CD4-positive, CD25-positive, alpha-beta regulatory T cell (primary cell): ENCODE results near the gene FHIT. TPM values are rescaled to one million over a fixed set of nuclear protein-coding genes. Genes with fewer than 3 reads are reported as not detected.
A peak's percentile ranks its signal among the peaks of the same experiment; 100 is the strongest.

Experiments used
- ATAC-seq, 2 donors: fragments of 150-1000 bp; cut with Tn5 transposase; one replicate each; pipeline ENCODE4 v1.10.0; 2021; ENCODE audit warnings: low read depth in 2 of 2, moderate number of reproducible peaks in 2 of 2, moderate library complexity in 1 of 2
- DNase-seq, 3 donors: peaks; one replicate each; pipeline versions ENCODE4 v3.0.0 to v3.0.0-alpha.2; 2012 to 2022; ENCODE audit warnings: mixed read lengths in 1 of 3
- H3K27ac ChIP-seq: one replicate; pipeline ENCODE4 v1.7.0; 2013; ENCODE audit warnings: mild to moderate bottlenecking, low read length; ENCODE audit not compliant: insufficient read depth, poor library complexity, severe bottlenecking
- H3K27me3 ChIP-seq: one replicate; pipeline ENCODE4 v1.7.0; 2013; ENCODE audit warnings: low read length; ENCODE audit not compliant: control insufficient read depth, insufficient read depth
- H3K36me3 ChIP-seq: one replicate; pipeline ENCODE4 v1.7.0; 2013; ENCODE audit warnings: mild to moderate bottlenecking, low read length, moderate library complexity; ENCODE audit not compliant: control insufficient read depth, insufficient read depth
- H3K4me1 ChIP-seq: 2 replicates; pipeline ENCODE4 v1.7.0; 2013; ENCODE audit warnings: mild to moderate bottlenecking, low read length; ENCODE audit not compliant: insufficient read depth, control insufficient read depth, poor library complexity, severe bottlenecking
- H3K4me3 ChIP-seq: one replicate; pipeline ENCODE4 v1.7.0; 2013; ENCODE audit warnings: low read depth, mild to moderate bottlenecking, low read length, moderate library complexity
- H3K9me3 ChIP-seq, 2 experiments: 1 replicate in 1 of 2; 2 replicates in 1 of 2; pipeline ENCODE4 v1.7.0; 2013; ENCODE audit warnings: low read length in 2 of 2, mild to moderate bottlenecking in 1 of 2, moderate library complexity in 1 of 2; ENCODE audit not compliant: control insufficient read depth in 2 of 2
- H3K27ac Mint-ChIP-seq, 3 donors: one replicate each; pipeline ENCODE4 v1.8.0; 2020 to 2022; ENCODE audit warnings: mild to moderate bottlenecking in 3 of 3, mixed read lengths in 3 of 3, moderate library complexity in 2 of 3
- H3K27me3 Mint-ChIP-seq: one replicate; pipeline ENCODE4 v1.8.0; 2022; ENCODE audit warnings: mild to moderate bottlenecking, mixed read lengths
- H3K36me3 Mint-ChIP-seq: one replicate; pipeline ENCODE4 v1.8.0; 2020; ENCODE audit warnings: mixed read lengths
- H3K4me1 Mint-ChIP-seq, 4 donors: one replicate each; pipeline ENCODE4 v1.8.0; 2020 to 2022; ENCODE audit warnings: mixed read lengths in 4 of 4, mild to moderate bottlenecking in 1 of 4
- H3K4me3 Mint-ChIP-seq, 4 donors: one replicate each; pipeline ENCODE4 v1.8.0; 2020 to 2022; ENCODE audit warnings: mild to moderate bottlenecking in 4 of 4, mixed read lengths in 4 of 4, moderate library complexity in 3 of 4
- H3K9me3 Mint-ChIP-seq, 7 donors: one replicate each; pipeline ENCODE4 v1.8.0; 2020 to 2022; ENCODE audit warnings: mixed read lengths in 7 of 7, mild to moderate bottlenecking in 3 of 7, moderate library complexity in 2 of 7
- polyA plus RNA-seq, 4 donors: library from polyadenylated mRNA; unstranded; fragments of 300-500 nt; fragmentation: Illumina TruSeq; gene quantifications; one replicate each; pipeline ENCODE4 v1.2.3, GENCODE V29; 2021
- total RNA-seq: library from RNA; stranded (reverse); gene quantifications from one replicate; pipeline ENCODE4 v1.2.3, GENCODE V29; 2022

FHIT gene
- total and polyA plus RNA-seq, 5 donors from 2014 or later = 7.8 to 120 (median 14.4) TPM

- ATAC-seq = no peak
- Mint-ChIP-seq H3K9me3 (peaks cover 0 to 4% (median 0%) of the 10 kb centered on the region in 7 donors), H3K4me3 (no peak overlapping the region), H3K4me1 (no peaks in the 10 kb centered on the region), H3K27ac (no peak overlapping the region), H3K27me3 (peaks cover 11% of the 10 kb centered on the region), H3K36me3 (no peaks in the 10 kb centered on the region)
- no peak for DNase-seq
- Histone ChIP-seq H3K4me3 (no peak overlapping the region), H3K36me3 (no peaks in the 10 kb centered on the region), H3K9me3 (no peaks in the 10 kb centered on the region), H3K27ac (no peak overlapping the region), H3K4me1 (no peaks in the 10 kb centered on the region), H3K27me3 (no peaks in the 10 kb centered on the region)
Measured at GRCh38 chr3:61278713-61279112, 27.5 kb upstream of the FHIT start.

GRCh38 chr3:61277411-61277810 lies 26.2 kb upstream of the FHIT start:
- no peaks in the 10 kb centered on the region for H3K9me3 ChIP-seq
- no peak overlapping the region for H3K27ac Mint-ChIP-seq

GRCh38 chr3:61269435-61269834 lies 18.2 kb upstream of the FHIT start:
- no peaks in the 10 kb centered on the region for H3K36me3 ChIP-seq
- H3K27ac Mint-ChIP-seq = no peak overlapping the region
- DNase-seq = no peak
- H3K4me1 ChIP-seq = no peaks in the 10 kb centered on the region
- ATAC-seq = no peak
- H3K4me3 Mint-ChIP-seq = no peak overlapping the region
- H3K4me1 Mint-ChIP-seq = no peaks in the 10 kb centered on the region
- peaks cover 0 to 2% (median 0%) of the 10 kb centered on the region in 7 donors for H3K9me3 Mint-ChIP-seq
- H3K27me3 ChIP-seq = no peaks in the 10 kb centered on the region
- no peak overlapping the region for H3K4me3 ChIP-seq
- no peak overlapping the region for H3K27ac ChIP-seq
- no peaks in the 10 kb centered on the region for H3K9me3 ChIP-seq
- peaks cover 16% of the 10 kb centered on the region for H3K27me3 Mint-ChIP-seq
- no peaks in the 10 kb centered on the region for H3K36me3 Mint-ChIP-seq

More at GRCh38 chr3:61277411-61277810, 26.2 kb upstream of the FHIT start:
- Mint-ChIP-seq H3K36me3 (no peaks in the 10 kb centered on the region), H3K4me3 (no peak overlapping the region), H3K4me1 (no peaks in the 10 kb centered on the region), H3K9me3 (peaks cover 0 to 4% (median 0%) of the 10 kb centered on the region in 7 donors), H3K27me3 (peaks cover 15% of the 10 kb centered on the region)
- Histone ChIP-seq H3K36me3 (no peaks in the 10 kb centered on the region), H3K27ac (no peak overlapping the region), H3K27me3 (no peaks in the 10 kb centered on the region), H3K4me1 (no peaks in the 10 kb centered on the region), H3K4me3 (no peak overlapping the region)
- DNase-seq (no peak), ATAC-seq (no peak)

GRCh38 chr3:61268644-61269043 lies 17.4 kb upstream of the FHIT start:
- ATAC-seq (no peak), DNase-seq (no peak)
- no peaks in the 10 kb centered on the region for H3K4me1 ChIP-seq
- no peaks in the 10 kb centered on the region for H3K9me3 ChIP-seq
- no peak overlapping the region for H3K4me3 ChIP-seq
- Mint-ChIP-seq H3K4me3 (no peak overlapping the region), H3K27me3 (peaks cover 16% of the 10 kb centered on the region), H3K9me3 (peaks cover 0 to 2% (median 0%) of the 10 kb centered on the region in 7 donors), H3K4me1 (no peaks in the 10 kb centered on the region), H3K36me3 (no peaks in the 10 kb centered on the region), H3K27ac (no peak overlapping the region)
- H3K36me3 ChIP-seq = no peaks in the 10 kb centered on the region
- no peaks in the 10 kb centered on the region for H3K27me3 ChIP-seq
- no peak overlapping the region for H3K27ac ChIP-seq

GRCh38 chr3:61264281-61264680 lies 13.0 kb upstream of the FHIT start:
- no peak for ATAC-seq
- H3K4me1 Mint-ChIP-seq = no peaks in the 10 kb centered on the region
- peaks cover 0 to 7% (median 2%) of the 10 kb centered on the region in 7 donors for H3K9me3 Mint-ChIP-seq

GRCh38 chr3:61257148-61257547 lies 5.9 kb upstream of the FHIT start:
- Mint-ChIP-seq H3K36me3 (no peaks in the 10 kb centered on the region), H3K27me3 (peaks cover 19% of the 10 kb centered on the region), H3K4me3 (no peak overlapping the region), H3K4me1 (peaks cover 0 to 1% (median under 1%) of the 10 kb centered on the region in 4 donors), H3K9me3 (peaks cover 0 to 7% (median 4%) of the 10 kb centered on the region in 7 donors), H3K27ac (no peak overlapping the region)
- ATAC-seq (no peak), DNase-seq (no peak)
- H3K4me3 ChIP-seq = no peak overlapping the region
- H3K27me3 ChIP-seq = peaks cover 8% of the 10 kb centered on the region
- H3K27ac ChIP-seq = no peak overlapping the region
- H3K9me3 ChIP-seq = no peaks in the 10 kb centered on the region
- H3K4me1 ChIP-seq = no peaks in the 10 kb centered on the region
- H3K36me3 ChIP-seq = no peaks in the 10 kb centered on the region

More at GRCh38 chr3:61264281-61264680, 13.0 kb upstream of the FHIT start:
- Histone ChIP-seq H3K27ac (no peak overlapping the region), H3K36me3 (no peaks in the 10 kb centered on the region), H3K4me3 (no peak overlapping the region), H3K27me3 (no peaks in the 10 kb centered on the region), H3K9me3 (no peaks in the 10 kb centered on the region), H3K4me1 (no peaks in the 10 kb centered on the region)
- peaks cover 19% of the 10 kb centered on the region for H3K27me3 Mint-ChIP-seq
- no peak overlapping the region for H3K4me3 Mint-ChIP-seq
- DNase-seq = no peak
- H3K36me3 Mint-ChIP-seq = no peaks in the 10 kb centered on the region
- H3K27ac Mint-ChIP-seq = no peak overlapping the region

- peaks cover 10 to 22% (median 16%) of the 10 kb centered on the region in 4 donors for H3K4me1 Mint-ChIP-seq
- ATAC-seq (no peak), DNase-seq (no peak)
- H3K36me3 ChIP-seq = no peaks in the 10 kb centered on the region
- H3K27me3 Mint-ChIP-seq = peaks cover 21% of the 10 kb centered on the region
- no peaks in the 10 kb centered on the region for H3K9me3 ChIP-seq
- no peak overlapping the region for H3K4me3 ChIP-seq
- H3K4me1 ChIP-seq = peaks cover 20% of the 10 kb centered on the region
- no peak overlapping the region for H3K27ac ChIP-seq
- H3K9me3 Mint-ChIP-seq = peaks cover 0 to 2% (median 0%) of the 10 kb centered on the region in 7 donors
- no peak overlapping the region for H3K27ac Mint-ChIP-seq
- H3K27me3 ChIP-seq = peaks cover 8% of the 10 kb centered on the region
- H3K36me3 Mint-ChIP-seq = no peaks in the 10 kb centered on the region
- H3K4me3 Mint-ChIP-seq = no peak overlapping the region
Measured at GRCh38 chr3:61253756-61254155, 2.5 kb upstream of the FHIT start.

- Histone ChIP-seq H3K4me3 (no peak overlapping the region), H3K9me3 (no peaks in the 10 kb centered on the region), H3K27me3 (peaks cover 8% of the 10 kb centered on the region), H3K4me1 (peaks cover 20% of the 10 kb centered on the region), H3K27ac (no peak overlapping the region), H3K36me3 (no peaks in the 10 kb centered on the region)
- no peak for DNase-seq
- ATAC-seq = no peak
- peak overlapping the region in 1 of 3 donors; percentile 12 for H3K27ac Mint-ChIP-seq
- H3K9me3 Mint-ChIP-seq = peaks cover 0 to 2% (median 0%) of the 10 kb centered on the region in 7 donors
- no peaks in the 10 kb centered on the region for H3K36me3 Mint-ChIP-seq
- H3K4me3 Mint-ChIP-seq = peak overlapping the region in 1 of 4 donors; percentile 98
- peaks cover 10 to 22% (median 16%) of the 10 kb centered on the region in 4 donors for H3K4me1 Mint-ChIP-seq
- peaks cover 25% of the 10 kb centered on the region for H3K27me3 Mint-ChIP-seq
Measured at GRCh38 chr3:61252836-61253235, 1.6 kb upstream of the FHIT start.
